GM19324 (cell line): ENCODE results near the gene PRTN3.

Experiments
- ATAC-seq: cut with Tn5 transposase; IDR thresholded peaks from one replicate; pipeline ENCODE4 v1.9.1; 2021; ENCODE audit warnings: mild to moderate bottlenecking, moderate library complexity; ENCODE audit not compliant: unreplicated experiment, low FRiP score

The PRTN3 gene

GRCh38 chr19:840519-841206 lies at the start of gene PRTN3:
Gene PRTN3, plus strand, starts transcription at chr19:840999. Its CDS starts 10 bp downstream, at chr19:841009.
- no peak for ATAC-seq

GRCh38 chr19:791007-791566 lies 49.7 kb upstream of the PRTN3 start:
- no peak for ATAC-seq

- ATAC-seq, result no peak
Observed at GRCh38 chr19:791567-792305, 49.1 kb upstream of the PRTN3 start.

GRCh38 chr19:792306-792885 lies 48.4 kb upstream of the PRTN3 start:
- no peak for ATAC-seq

- no peak for ATAC-seq
Observed at GRCh38 chr19:793806-794205, 47.0 kb upstream of the PRTN3 start.

- no peak for ATAC-seq
Observed at GRCh38 chr19:795073-795611, 45.7 kb upstream of the PRTN3 start.

- ATAC-seq, result no peak
Observed at GRCh38 chr19:795691-796581, 44.9 kb upstream of the PRTN3 start.

GRCh38 chr19:796692-797527 lies 43.9 kb upstream of the PRTN3 start, which contains the start of gene PTBP1:
Gene PTBP1, plus strand, starts transcription at chr19:797452. Its CDS starts 46 bp downstream, at chr19:797498.
- ATAC-seq, result peak; percentile 81

- peak; percentile 52 for ATAC-seq
Observed at GRCh38 chr19:797528-798414, 43.0 kb upstream of the PRTN3 start.

- no peak for ATAC-seq
Observed at GRCh38 chr19:798415-799075, 42.3 kb upstream of the PRTN3 start.

GRCh38 chr19:799076-799881 lies 41.5 kb upstream of the PRTN3 start:
- no peak for ATAC-seq

- ATAC-seq, result no peak
Observed at GRCh38 chr19:800360-801029, 40.3 kb upstream of the PRTN3 start.

- no peak for ATAC-seq
Observed at GRCh38 chr19:801030-801860, 39.6 kb upstream of the PRTN3 start.

- no peak for ATAC-seq
Observed at GRCh38 chr19:801861-802497, 38.8 kb upstream of the PRTN3 start.

- ATAC-seq, result no peak
Observed at GRCh38 chr19:802498-803098, 38.2 kb upstream of the PRTN3 start.
